Esophagus squamous epithelium (tissue), 4 donors: ENCODE data around the gene PDGFRB.

Experiments used
- CTCF ChIP-seq, 6 experiments: fragments of 450-650 bp in 4 of 6; fragments of 200-600 bp in 2 of 6; sonication (generic) in 2 of 6; IDR thresholded peaks; one replicate each; pipeline ENCODE4 v1.5.1; 2016 to 2019; ENCODE audit warnings: antibody characterized with exemption in 6 of 6, mild to moderate bottlenecking in 4 of 6, moderate library complexity in 4 of 6
- POLR2A ChIP-seq, 4 donors: fragments of 450-650 bp; IDR thresholded peaks; one replicate each; pipeline ENCODE4 v1.6.1; 2017; ENCODE audit warnings: antibody characterized with exemption in 4 of 4, mild to moderate bottlenecking in 4 of 4, moderate library complexity in 3 of 4

DNA sequence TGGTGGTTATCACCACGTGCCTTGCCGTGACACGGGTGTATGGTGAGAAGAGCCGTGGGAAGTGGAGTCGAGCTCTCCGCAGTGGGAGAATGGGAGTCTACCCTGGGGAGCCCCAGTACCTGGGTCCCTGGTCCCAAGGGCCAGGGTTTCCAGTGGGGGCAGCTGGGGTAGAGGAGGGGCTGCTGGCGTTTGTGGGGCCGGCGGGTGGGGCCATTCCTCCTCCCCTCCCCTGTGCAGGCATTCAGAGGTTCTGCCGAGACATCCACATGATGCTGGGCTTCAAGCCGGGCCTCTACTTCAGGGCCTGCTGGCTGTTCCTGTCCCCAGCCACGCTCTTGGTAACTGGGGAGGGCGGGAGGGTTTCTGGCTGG is 48.9 kb upstream of the PDGFRB start:
- TF ChIP-seq CTCF (IDR thresholded peaks at IDR 0.05) (no peak), POLR2A (IDR thresholded peaks at IDR 0.05) (no peak)
